Stimulated activated naive CD8-positive, alpha-beta T cell treated with anti-CD3 and anti-CD28 coated beads, Interleukin-15, Interleukin-2, amounts not matched to agents 100 U/mL and 50 U/mL, for 24 hours (primary cell): ENCODE results near the gene OOSP2.
"Not testable (repeated sequence)": the region's sequence is repeated elsewhere in the genome, so short reads cannot be mapped to it uniquely, and the experiment has no call there.

Source experiments
- ATAC-seq: fragments of 150-1000 bp; cut with Tn5 transposase; one replicate; pipeline ENCODE4 v1.10.0; 2021
- DNase-seq: peaks from one replicate; pipeline ENCODE4 v3.0.0; 2021

OOSP2 gene

GRCh38 chr11:60040109-60040508 lies at the start of gene OOSP2:
Gene OOSP2 (plus strand): TSS chr11:60040409. CDS start chr11:60040460, 51 bp downstream.
- no peak for DNase-seq
- no peak for ATAC-seq

GRCh38 chr11:59990421-59990820 lies 49.8 kb upstream of the OOSP2 start:
- no peak for DNase-seq
- no peak for ATAC-seq

GRCh38 chr11:59992425-59992824 lies 47.8 kb upstream of the OOSP2 start:
- ATAC-seq (no peak), DNase-seq (no peak)

GRCh38 chr11:59997800-59998199 lies 42.4 kb upstream of the OOSP2 start:
- no peak for DNase-seq
- ATAC-seq = no peak

GRCh38 chr11:59999691-60000090 lies 40.5 kb upstream of the OOSP2 start:
- DNase-seq = no peak
- no peak for ATAC-seq

GRCh38 chr11:60003729-60004128 lies 36.5 kb upstream of the OOSP2 start:
- DNase-seq = no peak
- ATAC-seq = no peak

GRCh38 chr11:60005360-60005759 lies 34.8 kb upstream of the OOSP2 start:
- ATAC-seq (no peak), DNase-seq (no peak)

- ATAC-seq (no peak), DNase-seq (no peak)
These were observed 23.3 kb upstream of the OOSP2 start, which contains the start of gene OOSP4B for GRCh38 chr11:60016881-60017280. Gene OOSP4B (plus strand): TSS chr11:60017181.

GRCh38 chr11:60018058-60018457 lies 22.2 kb upstream of the OOSP2 start:
- DNase-seq = no peak

GRCh38 chr11:60020376-60020775 lies 19.8 kb upstream of the OOSP2 start:
- ATAC-seq, DNase-seq: not testable (repeated sequence)

More at GRCh38 chr11:60018058-60018457, 22.2 kb upstream of the OOSP2 start:
- no peak for ATAC-seq

GRCh38 chr11:60029015-60029632 lies 11.1 kb upstream of the OOSP2 start:
- no peak for ATAC-seq

GRCh38 chr11:60050422-60050821 lies 10.2 kb downstream of the OOSP2 start:
- DNase-seq, ATAC-seq: not testable (repeated sequence)

More at GRCh38 chr11:60029015-60029632, 11.1 kb upstream of the OOSP2 start:
- no peak for DNase-seq

GRCh38 chr11:60050839-60051238 lies 10.6 kb downstream of the OOSP2 start:
- not testable (repeated sequence) for ATAC-seq, DNase-seq

GRCh38 chr11:60056349-60056969 lies 16.2 kb downstream of the OOSP2 start, which contains the start of gene MS4A3:
Gene MS4A3 (plus strand): TSS chr11:60056665. CDS start chr11:60061161, 4,496 bp downstream.
- no peak for ATAC-seq

GRCh38 chr11:60059052-60059451 lies 18.8 kb downstream of the OOSP2 start:
- ATAC-seq (no peak), DNase-seq (no peak)

More at GRCh38 chr11:60056349-60056969, 16.2 kb downstream of the OOSP2 start, which contains the start of gene MS4A3:
- no peak for DNase-seq

- ATAC-seq (no peak), DNase-seq (no peak)
These were observed 19.5 kb downstream of the OOSP2 start for GRCh38 chr11:60059521-60060240.

GRCh38 chr11:60064111-60064510 lies 23.9 kb downstream of the OOSP2 start:
- no peak for DNase-seq
- no peak for ATAC-seq

GRCh38 chr11:60065801-60066200 lies 25.6 kb downstream of the OOSP2 start:
- no peak for DNase-seq
- ATAC-seq = no peak

- DNase-seq (no peak), ATAC-seq (no peak)
These were observed 29.2 kb downstream of the OOSP2 start for GRCh38 chr11:60069450-60069849.

- not testable (repeated sequence) for DNase-seq, ATAC-seq
These were observed 31.4 kb downstream of the OOSP2 start for GRCh38 chr11:60071644-60072043.

- DNase-seq = no peak
These were observed 37.1 kb downstream of the OOSP2 start for GRCh38 chr11:60077216-60077817.

GRCh38 chr11:60077981-60078380 lies 37.8 kb downstream of the OOSP2 start:
- DNase-seq (no peak), ATAC-seq (no peak)

More at GRCh38 chr11:60077216-60077817, 37.1 kb downstream of the OOSP2 start:
- ATAC-seq = no peak
